Measurements from ENCODE around the gene CHRNB4.
"Not testable (repeated sequence)": the region's sequence is repeated elsewhere in the genome, so short reads cannot be mapped to it uniquely, and the experiment has no call there.

CHRNB4 gene

GRCh38 chr15:78641102-78641748 lies at the start of gene CHRNB4:
CHRNB4 (minus strand) TSS chr15:78641210; CDS start chr15:78641133, 77 bp downstream.
- no peak for DNase-seq

DNA sequence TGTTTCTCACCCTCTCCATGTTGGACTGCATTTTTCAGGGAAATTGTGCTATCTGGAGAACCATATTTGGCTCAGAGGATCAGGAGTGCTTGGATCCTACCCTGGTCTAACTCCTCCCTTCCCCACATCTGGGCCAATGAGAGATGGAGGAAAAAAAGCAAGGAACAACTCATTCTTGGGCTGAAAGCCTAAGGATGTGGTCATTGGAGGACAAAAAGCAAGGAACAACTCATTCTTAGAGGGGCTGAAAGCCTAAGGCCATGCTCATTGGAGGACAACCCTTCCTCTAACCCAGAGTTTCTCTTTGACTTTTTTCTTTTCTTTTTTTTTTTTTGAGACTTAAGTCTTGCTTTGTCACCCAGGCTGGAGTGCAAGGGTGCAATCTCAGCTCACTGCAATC lies 48.6 kb upstream of the CHRNB4 start:
- DNase-seq: no peak

GRCh38 chr15:78685925-78686324 lies 44.9 kb upstream of the CHRNB4 start:
- DNase-seq: no peak

DNA sequence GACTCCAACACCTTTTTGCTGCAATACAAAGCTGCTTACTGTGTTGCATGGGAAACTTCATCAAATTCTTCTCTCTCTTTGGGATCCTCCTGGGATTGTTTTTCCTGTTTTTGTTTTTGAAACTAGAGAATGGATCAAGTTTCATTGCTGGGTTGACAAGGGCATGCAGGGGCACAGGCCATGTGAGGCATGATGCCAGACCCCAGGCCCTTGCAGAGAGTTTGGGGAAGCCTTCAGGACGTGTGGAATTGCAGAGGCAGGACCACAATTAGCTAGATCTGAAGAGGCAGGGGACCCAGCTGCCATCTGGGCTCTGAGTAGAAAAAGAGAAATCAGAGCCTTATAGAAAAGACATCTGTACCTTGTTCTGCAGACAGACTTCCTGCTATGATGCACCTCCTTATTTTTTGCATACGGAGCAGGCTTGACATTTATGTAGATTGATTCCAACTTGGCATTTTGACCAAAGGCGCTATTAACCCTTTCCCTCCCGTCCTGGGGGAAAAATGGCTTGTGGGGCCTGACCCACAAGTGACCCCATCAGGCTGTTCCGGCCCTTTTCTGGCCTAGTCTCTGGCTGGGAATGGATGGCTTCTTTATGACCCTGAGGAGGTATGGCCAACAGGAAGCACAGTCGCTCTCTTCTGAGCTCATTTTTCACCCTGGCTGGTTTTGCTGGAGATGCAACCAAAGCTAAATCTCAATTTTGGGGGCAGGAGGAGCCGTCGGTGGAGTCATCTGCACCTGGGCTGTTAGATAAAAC lies 44.3 kb upstream of the CHRNB4 start:
- no peak for DNase-seq

- no peak for DNase-seq
Observed at GRCh38 chr15:78684657-78685056, 43.6 kb upstream of the CHRNB4 start.

DNA sequence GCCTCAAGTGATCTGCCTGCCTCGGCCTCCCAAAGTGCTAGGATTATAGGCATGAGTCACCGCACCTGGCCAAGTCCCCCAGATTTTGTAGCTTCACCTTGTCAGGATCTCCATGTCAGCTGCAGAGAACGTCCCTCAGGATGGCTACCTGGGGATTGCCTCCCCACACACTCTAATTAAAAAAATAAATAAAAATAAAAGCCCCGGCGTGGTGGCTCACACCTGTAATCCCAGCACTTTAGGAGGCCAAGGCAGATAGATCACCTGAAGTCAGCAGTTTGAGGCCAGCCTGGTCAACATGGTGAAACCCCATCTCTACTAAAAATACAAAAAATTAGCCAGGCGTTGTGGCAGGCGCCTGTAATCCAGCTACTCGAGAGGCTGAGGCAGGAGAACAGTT lies 42.6 kb upstream of the CHRNB4 start:
- not testable (repeated sequence) for DNase-seq

DNA sequence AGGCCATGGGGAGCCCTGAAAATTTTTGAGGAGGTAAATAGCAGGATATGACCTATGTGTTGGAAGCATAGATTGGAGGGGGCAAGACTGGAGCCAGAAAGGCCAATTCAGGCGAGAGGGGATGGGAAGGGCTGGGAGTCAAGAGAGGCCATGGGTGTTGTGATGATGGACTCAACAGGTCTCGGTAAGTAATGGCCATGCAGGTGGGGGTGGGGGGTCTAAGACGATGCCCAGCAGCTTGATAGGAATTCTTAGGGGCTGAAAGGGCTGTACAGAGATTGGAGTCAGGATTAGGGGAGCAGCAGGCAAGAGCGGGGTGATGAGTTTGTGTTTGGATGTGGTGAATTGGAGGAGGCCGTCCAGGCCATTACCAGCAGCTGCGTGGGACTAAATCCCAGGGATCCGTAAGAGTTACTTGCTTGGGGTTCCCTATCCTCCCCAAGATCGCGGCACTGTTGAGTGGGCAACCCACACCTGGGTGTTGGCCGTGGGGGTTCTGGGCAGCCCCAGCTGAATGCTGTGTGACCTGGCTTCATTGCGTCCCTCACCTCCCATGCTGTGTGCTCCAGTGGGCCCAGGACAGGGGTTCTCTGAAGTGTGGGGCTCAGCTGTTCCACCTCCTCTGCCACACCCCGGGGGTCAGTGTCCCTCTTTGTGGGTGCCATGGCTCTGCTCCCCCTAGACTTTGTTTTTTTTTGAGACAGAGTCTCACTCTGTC lies 41.8 kb upstream of the CHRNB4 start:
- DNase-seq: no peak

DNA sequence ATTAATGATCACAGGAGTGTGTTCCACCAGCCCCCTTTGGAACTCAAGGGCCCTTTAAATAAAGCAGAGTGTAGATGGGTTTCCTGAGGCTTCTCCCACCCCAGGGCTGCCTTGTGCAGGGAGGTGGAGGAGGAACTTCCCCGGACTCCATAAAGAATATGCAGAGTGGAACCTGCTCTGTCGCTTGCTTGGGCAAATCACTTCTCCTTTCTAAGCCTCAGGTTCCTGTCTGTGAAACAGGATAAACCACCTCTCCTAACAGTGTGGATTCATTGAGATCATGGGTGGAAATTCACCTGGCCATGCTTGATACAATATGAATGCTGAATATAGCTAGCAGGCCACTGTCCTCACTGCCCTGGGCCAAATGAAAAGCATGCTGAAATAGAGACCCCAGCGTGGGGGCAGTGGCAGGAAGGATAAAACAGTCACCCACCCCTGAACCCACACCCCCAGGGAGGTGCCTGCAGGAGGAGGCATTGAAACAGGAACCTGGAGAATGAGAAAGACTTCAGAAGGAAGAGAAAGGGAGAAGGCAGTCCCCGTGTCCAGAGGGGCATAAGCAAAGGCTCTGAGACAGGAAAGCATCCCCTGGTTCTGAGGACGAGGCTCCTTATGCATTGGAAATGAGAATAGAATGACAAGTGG lies 41.1 kb upstream of the CHRNB4 start:
- DNase-seq: no peak

DNA sequence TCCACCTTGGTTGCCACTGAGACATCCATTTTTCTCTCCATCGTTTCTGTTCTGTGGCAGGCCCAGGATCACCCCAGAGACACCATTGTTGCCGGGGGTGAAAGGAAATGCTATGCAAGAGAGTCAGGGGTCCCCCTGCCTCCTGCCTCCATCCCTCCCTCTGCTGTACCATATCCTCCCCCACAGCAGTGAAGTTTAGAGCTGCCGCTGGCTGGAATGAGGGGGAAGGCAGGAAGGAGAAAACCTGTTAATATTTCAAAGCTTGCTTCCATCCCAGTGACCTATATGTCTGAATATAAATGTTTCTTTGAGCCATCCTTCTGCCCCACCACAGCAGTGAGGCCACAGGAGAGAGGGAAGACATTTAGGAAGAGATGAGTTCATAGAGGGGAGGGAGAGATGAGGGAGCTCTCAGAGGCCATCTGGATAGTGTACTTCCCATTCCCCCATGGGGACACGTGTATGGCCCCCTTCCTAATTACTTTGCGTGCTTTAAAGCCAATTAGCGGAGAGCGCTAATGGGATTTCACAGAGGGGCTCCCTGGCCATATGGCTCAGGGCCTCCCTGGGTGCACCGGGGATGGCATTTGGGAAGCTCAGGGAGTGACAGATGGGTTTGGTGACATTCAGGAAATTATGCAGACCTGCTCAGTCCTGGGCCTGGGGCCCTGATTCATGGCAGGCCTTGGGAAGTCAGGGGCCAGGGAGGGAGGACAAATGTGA lies 40.4 kb upstream of the CHRNB4 start:
- DNase-seq: no peak

DNA sequence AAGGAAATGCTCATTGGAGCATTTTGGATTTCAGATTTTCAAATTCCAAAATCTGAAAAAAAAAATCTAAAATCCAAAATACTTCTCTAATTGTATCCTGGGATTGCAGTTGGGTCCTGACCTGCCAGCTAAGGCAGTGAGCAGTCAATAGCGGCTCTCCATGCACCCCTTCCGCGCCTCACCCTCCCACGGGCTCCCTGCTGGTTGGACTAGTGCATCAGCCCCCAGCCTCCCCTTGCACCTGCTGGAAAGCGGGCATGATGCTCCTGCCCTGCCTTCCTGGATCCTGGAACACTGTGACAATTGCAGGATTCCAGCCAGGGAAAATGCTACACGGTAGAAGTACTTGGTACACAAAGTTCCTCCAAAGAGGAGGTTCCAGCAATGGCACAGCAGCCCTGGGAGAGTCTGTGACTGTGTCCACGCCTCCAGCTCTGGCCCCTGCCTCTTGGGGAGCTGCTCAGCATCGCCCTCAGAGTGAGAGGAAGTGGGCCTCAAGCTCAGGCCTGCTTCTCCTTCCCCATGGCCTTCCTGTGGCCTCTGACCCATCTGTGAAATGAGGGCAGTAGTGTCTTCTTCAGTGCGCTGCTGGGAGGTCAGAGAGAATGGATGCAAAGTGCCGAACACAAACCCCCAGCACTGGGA lies 39.5 kb upstream of the CHRNB4 start:
- no peak for DNase-seq

DNA sequence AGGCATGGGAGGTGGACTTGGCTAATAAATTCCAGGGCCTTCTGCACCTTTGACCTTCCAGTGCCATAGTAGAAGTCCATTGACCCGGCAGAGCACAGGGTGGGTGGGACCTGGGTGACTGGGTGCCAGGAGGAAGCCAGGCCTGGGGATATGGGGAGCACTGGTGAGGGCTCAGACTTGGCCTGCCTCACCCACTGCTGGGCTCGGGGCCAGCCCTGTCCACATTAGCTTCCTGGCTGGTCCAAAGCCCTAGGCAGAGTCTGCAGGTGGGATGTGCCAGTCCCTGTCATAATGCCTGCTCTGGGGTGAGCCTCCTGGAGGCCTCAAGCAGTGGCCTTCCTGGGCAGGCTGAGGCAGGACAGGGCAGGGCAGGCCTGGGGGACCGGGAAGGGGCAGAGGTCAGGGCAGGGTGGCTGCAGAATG lies 38.1 kb upstream of the CHRNB4 start:
- no peak for DNase-seq

DNA sequence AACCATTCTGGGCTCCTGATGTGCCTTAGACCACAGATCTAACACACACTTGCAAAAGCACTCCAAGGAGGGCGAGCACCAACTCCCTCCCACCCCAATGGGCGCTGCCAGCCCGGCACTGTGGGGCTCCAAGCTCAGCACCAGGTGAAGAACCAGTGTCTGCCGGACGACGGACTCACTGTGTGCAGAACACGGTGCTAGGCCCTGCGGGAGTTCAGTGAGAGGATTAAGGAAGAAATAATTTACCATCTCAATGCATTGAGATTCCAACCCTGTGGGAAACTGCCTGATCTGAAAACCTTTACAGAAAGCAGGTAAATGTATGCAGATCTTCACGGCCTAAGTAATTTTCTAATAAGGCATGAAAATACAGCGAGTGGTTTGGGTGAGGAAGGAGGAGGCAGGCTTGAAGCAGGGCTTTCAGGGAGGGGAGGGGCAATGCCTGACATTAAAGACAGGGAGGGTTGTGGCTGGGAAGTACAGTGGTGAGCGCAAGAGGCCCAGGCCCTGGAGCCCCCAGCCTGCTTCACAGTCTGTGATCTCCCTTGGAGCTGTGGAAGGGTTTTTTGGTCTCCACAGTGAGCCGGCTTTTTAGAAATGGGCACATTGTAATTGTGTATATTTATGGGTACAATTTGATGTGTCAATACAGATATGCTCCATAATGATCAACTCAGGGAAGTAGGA lies 35.6 kb upstream of the CHRNB4 start:
- no peak for DNase-seq

GRCh38 chr15:78675617-78676360 lies 34.8 kb upstream of the CHRNB4 start:
- DNase-seq: no peak

GRCh38 chr15:78675206-78675605 lies 34.2 kb upstream of the CHRNB4 start:
- DNase-seq: no peak

DNA sequence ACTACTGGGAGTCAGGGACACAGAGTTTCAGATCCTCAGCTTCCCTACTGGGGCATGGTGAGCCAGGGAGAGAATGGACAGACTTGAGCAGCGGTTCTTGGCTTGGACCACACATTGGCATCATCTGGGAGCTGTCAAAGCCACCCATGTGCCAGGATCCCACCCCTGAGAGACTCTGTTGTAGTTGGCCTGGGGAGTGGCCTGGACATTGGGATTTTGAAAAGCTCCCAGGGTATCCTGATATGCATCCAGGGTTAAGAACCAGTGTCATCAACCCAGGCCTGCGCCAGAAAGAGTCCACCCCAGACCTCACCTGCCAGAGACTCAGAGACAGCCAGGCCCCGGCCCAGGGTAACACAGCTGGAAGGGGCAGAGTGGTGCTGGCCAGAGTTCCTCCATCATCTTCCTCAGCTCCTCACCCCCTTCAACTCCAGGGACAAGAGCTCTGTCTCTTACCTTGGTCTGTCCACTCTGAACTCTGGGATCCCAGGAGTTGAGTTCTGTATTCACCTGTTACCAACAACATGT lies 33.0 kb upstream of the CHRNB4 start:
- DNase-seq: no peak

DNA sequence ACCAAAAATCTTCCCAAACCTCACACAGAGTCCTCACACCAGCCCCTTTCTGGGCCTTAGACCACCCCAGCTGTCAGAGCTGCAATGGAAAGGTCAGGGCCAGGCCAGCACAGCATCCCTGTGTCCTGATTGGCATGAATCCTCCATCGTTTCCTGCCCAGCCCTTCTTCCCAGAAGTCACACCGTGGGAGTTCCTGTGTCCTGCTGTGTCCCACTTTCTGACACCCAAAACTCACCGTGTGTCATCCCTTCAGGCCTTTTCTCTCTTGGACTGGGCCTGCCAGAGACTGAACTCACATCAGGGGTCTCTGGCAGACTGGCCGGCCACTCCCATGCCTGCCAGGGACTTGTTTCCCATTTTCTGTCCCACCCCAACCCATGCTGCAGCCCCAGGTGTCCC lies 32.5 kb upstream of the CHRNB4 start:
- DNase-seq: no peak

DNA sequence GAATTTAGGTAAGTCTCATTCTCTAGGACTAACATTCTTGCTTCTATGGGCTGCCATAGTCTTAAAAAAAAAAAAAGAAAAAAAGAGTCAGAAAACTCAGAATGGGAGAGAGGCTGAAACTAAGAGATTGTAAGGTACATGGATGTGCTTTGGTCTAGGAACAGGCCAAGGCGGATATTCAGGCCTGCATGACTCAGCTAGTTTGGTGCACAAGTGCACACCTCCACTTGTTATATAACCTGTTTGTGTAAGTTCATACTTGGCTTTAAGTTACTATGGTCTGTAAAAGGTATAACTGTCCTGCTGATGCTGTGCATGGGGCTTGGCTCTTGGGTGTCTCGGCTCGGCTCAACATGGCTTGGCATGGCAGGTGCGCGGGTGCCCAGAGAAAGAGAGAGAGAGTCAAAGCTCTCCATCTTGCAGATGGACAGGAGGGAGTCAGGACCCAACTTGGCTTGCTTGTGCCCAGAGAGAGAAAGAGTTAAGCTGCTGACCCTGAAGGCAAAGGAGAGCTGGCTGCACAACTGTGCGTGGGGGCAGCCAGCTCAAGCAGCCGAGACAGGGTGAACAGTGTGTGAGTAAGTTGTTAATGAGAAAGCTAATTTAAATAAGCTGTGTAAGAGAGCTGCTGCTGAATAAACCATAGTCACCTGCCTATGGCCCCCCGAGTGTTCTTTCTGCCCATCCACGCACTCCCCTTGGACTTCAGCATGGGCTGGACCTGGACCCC lies 31.4 kb upstream of the CHRNB4 start:
- no peak for DNase-seq

- no peak for DNase-seq
Observed at GRCh38 chr15:78671626-78672211, 30.7 kb upstream of the CHRNB4 start.

DNA sequence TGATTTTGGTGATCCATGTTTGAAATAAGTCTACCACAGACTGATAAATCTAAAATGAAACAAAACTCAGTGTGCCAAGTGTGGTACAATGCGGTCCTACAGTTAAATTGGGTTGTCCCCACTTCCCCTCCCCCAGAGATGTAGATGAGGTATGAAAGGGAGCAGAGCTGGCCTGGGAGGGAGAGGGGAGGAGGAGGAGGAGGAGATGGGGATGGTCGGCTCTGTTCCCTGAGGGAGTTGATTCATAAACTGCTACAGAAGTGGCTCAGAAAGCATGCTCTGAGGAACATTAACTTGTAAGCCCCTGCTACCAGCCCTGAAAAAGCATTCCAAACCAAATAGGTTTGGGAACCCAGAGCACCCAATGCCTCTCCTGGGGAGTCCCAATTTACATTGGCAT lies 28.0 kb upstream of the CHRNB4 start:
- DNase-seq: no peak
